ACC112 (cell line): ENCODE measurements around the gene OGDH.

ENCODE experiments used
- H2AFZ ChIP-seq: fragments of 200-600 bp; sonication (generic); one replicate; pipeline ENCODE4 v1.6.0; 2017; ENCODE audit warnings: antibody characterized with exemption, low read length; ENCODE audit not compliant: unreplicated experiment
- H3K27ac ChIP-seq: fragments of 200-600 bp; sonication (generic); 2 replicates; pipeline ENCODE4 v1.5.1; 2014; ENCODE audit warnings: low read depth, mild to moderate bottlenecking, antibody characterized with exemption, low read length, moderate library complexity
- H3K27me3 ChIP-seq: fragments of 200-600 bp; sonication (generic); 2 replicates; pipeline ENCODE4 v1.6.1; 2014; ENCODE audit warnings: mild to moderate bottlenecking, antibody characterized with exemption, low read length, moderate library complexity, mixed read lengths; ENCODE audit not compliant: insufficient read depth
- H3K36me3 ChIP-seq: fragments of 200-600 bp; sonication (generic); 2 replicates; pipeline ENCODE4 v1.6.1; 2016; ENCODE audit warnings: mild to moderate bottlenecking, antibody characterized with exemption, low read length, moderate library complexity, mixed read lengths; ENCODE audit not compliant: insufficient read depth
- H3K4me1 ChIP-seq: fragments of 200-600 bp; sonication (generic); one replicate; pipeline ENCODE4 v1.6.1; 2016; ENCODE audit warnings: low read length, mixed read lengths; ENCODE audit not compliant: insufficient read depth, unreplicated experiment, control insufficient read depth
- H3K4me3 ChIP-seq: fragments of 200-600 bp; sonication (generic); 2 replicates; pipeline ENCODE4 v1.5.1; 2014; ENCODE audit warnings: mild to moderate bottlenecking, low read depth, low read length
- H3K79me2 ChIP-seq: fragments of 200-600 bp; sonication (generic); one replicate; pipeline ENCODE4 v1.6.0; 2016; ENCODE audit warnings: low read length; ENCODE audit not compliant: control insufficient read depth, unreplicated experiment, insufficient read depth

The OGDH gene

GRCh38 chr7:44650772-44651171 lies 44.3 kb downstream of the OGDH start:
- no peak overlapping the region for H3K4me3 ChIP-seq
- no peaks in the 10 kb centered on the region for H3K79me2 ChIP-seq
- H3K36me3 ChIP-seq = peaks cover 15% of the 10 kb centered on the region
- H2AFZ ChIP-seq = no peak overlapping the region
- no peaks in the 10 kb centered on the region for H3K4me1 ChIP-seq
- H3K27ac ChIP-seq = no peak overlapping the region
- H3K27me3 ChIP-seq = no peaks in the 10 kb centered on the region

- no peaks in the 10 kb centered on the region for H3K79me2 ChIP-seq
- H3K36me3 ChIP-seq = peaks cover 32% of the 10 kb centered on the region
- no peaks in the 10 kb centered on the region for H3K4me1 ChIP-seq
- H3K4me3 ChIP-seq = no peak overlapping the region
- H2AFZ ChIP-seq = no peak overlapping the region
- H3K27me3 ChIP-seq = no peaks in the 10 kb centered on the region
- no peak overlapping the region for H3K27ac ChIP-seq
Measured at GRCh38 chr7:44652535-44652934, 46.1 kb downstream of the OGDH start.

- peaks cover 47% of the 10 kb centered on the region for H3K36me3 ChIP-seq
- H3K4me1 ChIP-seq = no peaks in the 10 kb centered on the region
- no peaks in the 10 kb centered on the region for H3K79me2 ChIP-seq
- no peaks in the 10 kb centered on the region for H3K27me3 ChIP-seq
- no peak overlapping the region for H3K4me3 ChIP-seq
- no peak overlapping the region for H3K27ac ChIP-seq
- no peak overlapping the region for H2AFZ ChIP-seq
Measured at GRCh38 chr7:44654255-44654796, 47.9 kb downstream of the OGDH start.

- peaks cover 50% of the 10 kb centered on the region for H3K36me3 ChIP-seq
- no peaks in the 10 kb centered on the region for H3K79me2 ChIP-seq
- no peaks in the 10 kb centered on the region for H3K4me1 ChIP-seq
- H3K27me3 ChIP-seq = no peaks in the 10 kb centered on the region
- no peak overlapping the region for H3K4me3 ChIP-seq
- no peak overlapping the region for H2AFZ ChIP-seq
- H3K27ac ChIP-seq = no peak overlapping the region
Measured at GRCh38 chr7:44655341-44655740, 48.9 kb downstream of the OGDH start.

GRCh38 chr7:44658979-44659378 lies 52.6 kb downstream of the OGDH start:
- Histone ChIP-seq H3K27me3 (no peaks in the 10 kb centered on the region), H3K27ac (no peak overlapping the region), H3K4me1 (no peaks in the 10 kb centered on the region), H3K79me2 (no peaks in the 10 kb centered on the region), H3K4me3 (no peak overlapping the region), H2AFZ (no peak overlapping the region), H3K36me3 (peaks cover 63% of the 10 kb centered on the region)

GRCh38 chr7:44661233-44661632 lies 54.8 kb downstream of the OGDH start:
- Histone ChIP-seq H3K4me1 (no peaks in the 10 kb centered on the region), H3K27ac (no peak overlapping the region), H3K27me3 (no peaks in the 10 kb centered on the region), H3K4me3 (no peak overlapping the region), H3K79me2 (no peaks in the 10 kb centered on the region), H3K36me3 (peaks cover 51% of the 10 kb centered on the region), H2AFZ (no peak overlapping the region)

GRCh38 chr7:44664780-44665461 lies 58.5 kb downstream of the OGDH start:
- Histone ChIP-seq H3K36me3 (peaks cover 26% of the 10 kb centered on the region), H3K79me2 (no peaks in the 10 kb centered on the region)

GRCh38 chr7:44665531-44666213 lies 59.2 kb downstream of the OGDH start:
- no peaks in the 10 kb centered on the region for H3K79me2 ChIP-seq
- H3K27ac ChIP-seq = peak overlapping the region; percentile 21; the same call in 1 of the 2 replicates
- no peaks in the 10 kb centered on the region for H3K27me3 ChIP-seq
- H3K4me1 ChIP-seq = no peaks in the 10 kb centered on the region
- H3K36me3 ChIP-seq = peaks cover 19% of the 10 kb centered on the region
- no peak overlapping the region for H3K4me3 ChIP-seq
- H2AFZ ChIP-seq = no peak overlapping the region

More at GRCh38 chr7:44664780-44665461, 58.5 kb downstream of the OGDH start:
- Histone ChIP-seq H3K27me3 (no peaks in the 10 kb centered on the region), H3K27ac (peak overlapping the region; percentile 21; the same call in 1 of the 2 replicates), H3K4me3 (no peak overlapping the region), H3K4me1 (no peaks in the 10 kb centered on the region), H2AFZ (no peak overlapping the region)

- Histone ChIP-seq H3K4me1 (no peaks in the 10 kb centered on the region), H3K27me3 (no peaks in the 10 kb centered on the region), H3K36me3 (peaks cover 14% of the 10 kb centered on the region), H3K27ac (no peak overlapping the region), H3K79me2 (no peaks in the 10 kb centered on the region), H2AFZ (no peak overlapping the region), H3K4me3 (no peak overlapping the region)
Measured at GRCh38 chr7:44666566-44666965, 60.1 kb downstream of the OGDH start.

- H2AFZ ChIP-seq = no peak overlapping the region
- no peaks in the 10 kb centered on the region for H3K79me2 ChIP-seq
- peaks cover 10% of the 10 kb centered on the region; the same call in 1 of the 2 replicates for H3K36me3 ChIP-seq
- no peaks in the 10 kb centered on the region for H3K27me3 ChIP-seq
- no peak overlapping the region for H3K27ac ChIP-seq
- H3K4me1 ChIP-seq = no peaks in the 10 kb centered on the region
- H3K4me3 ChIP-seq = no peak overlapping the region
Measured at GRCh38 chr7:44667190-44667589, 60.8 kb downstream of the OGDH start.

GRCh38 chr7:44671069-44671468 lies 64.6 kb downstream of the OGDH start:
- no peak overlapping the region for H3K27ac ChIP-seq
- no peak overlapping the region for H2AFZ ChIP-seq
- peaks cover 18% of the 10 kb centered on the region; the same call in 1 of the 2 replicates for H3K36me3 ChIP-seq
- H3K27me3 ChIP-seq = no peaks in the 10 kb centered on the region
- H3K4me1 ChIP-seq = no peaks in the 10 kb centered on the region
- H3K79me2 ChIP-seq = no peaks in the 10 kb centered on the region
- H3K4me3 ChIP-seq = no peak overlapping the region
